GM19025 (cell line): Measurements from ENCODE around the gene C1orf50.
A peak's percentile ranks its signal among the peaks of the same experiment; 100 is the strongest.
"Not testable (repeated sequence)": the region's sequence is repeated elsewhere in the genome, so short reads cannot be mapped to it uniquely, and the experiment has no call there.

Experiments used
- ATAC-seq: cut with Tn5 transposase; IDR thresholded peaks from one replicate; pipeline ENCODE4 v1.9.1; 2021; ENCODE audit warnings: mild to moderate bottlenecking, low read depth, moderate library complexity; ENCODE audit not compliant: unreplicated experiment

Gene C1orf50

DNA sequence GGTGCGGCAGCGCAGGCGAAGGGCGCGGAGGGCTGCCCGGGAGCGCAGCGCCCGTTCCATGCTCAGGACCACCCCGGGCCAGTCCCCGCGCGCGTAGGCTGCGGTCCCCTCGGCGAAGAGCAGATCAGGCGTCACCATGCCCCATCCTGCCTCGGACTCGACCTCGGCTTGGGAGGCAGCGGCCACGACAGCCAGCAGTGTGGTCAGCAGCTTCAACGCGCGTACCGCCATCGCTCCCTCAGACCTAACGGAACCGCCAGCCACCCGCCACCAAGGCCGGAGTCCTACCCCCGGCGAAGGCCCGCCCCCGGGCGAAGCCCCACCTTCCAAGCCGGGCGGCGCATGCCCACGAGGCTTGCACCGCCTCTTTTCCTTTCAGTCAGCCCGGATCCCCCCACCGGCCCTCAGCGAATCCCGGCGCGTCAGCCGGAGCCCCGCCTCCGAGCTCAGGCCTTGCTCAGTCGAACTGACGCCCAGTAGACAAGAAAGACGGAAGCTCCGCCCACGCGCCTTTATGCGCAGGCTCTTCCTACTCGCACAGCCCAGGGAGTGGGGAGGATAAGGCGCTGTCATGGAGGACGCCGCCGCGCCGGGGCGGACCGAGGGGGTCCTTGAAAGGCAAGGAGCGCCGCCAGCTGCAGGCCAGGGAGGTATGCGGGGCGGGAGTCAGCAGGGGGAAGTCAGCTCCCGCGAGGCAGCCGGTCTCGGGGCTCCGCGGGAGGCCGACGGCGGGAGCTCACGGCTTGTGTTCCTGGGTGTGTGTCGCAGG, at the start of gene C1orf50, which contains the start of gene P3H1:
Gene C1orf50, plus strand, starts transcription at position 509 of the 769 bp plus-strand sequence. Its CDS starts 63 bp downstream, at position 572.
Gene P3H1, minus strand, starts transcription at position 288 of the 769 bp plus-strand sequence. Its CDS starts 57 bp downstream, at position 231.
- peak; percentile 91 for ATAC-seq

DNA sequence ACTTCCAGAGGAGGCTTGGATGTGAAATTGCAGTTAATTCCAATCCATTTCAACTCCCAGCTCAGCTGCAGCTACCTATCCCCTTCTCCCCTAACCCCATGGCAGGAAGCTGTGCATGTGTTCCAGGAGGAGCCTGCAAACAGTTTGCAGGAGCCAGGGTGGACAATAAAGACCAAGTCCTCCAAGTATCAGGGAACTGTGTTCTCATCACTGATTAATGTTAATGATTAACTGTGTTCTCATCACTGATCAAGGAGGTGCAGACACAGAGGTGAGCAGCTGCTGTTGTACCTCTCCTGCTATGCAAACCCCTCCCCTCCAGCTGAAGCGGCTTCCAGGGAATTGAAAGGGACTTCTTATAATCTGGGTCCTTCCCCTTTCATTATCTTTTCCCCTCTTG, 46.2 kb upstream of the C1orf50 start:
- ATAC-seq, result no peak

DNA sequence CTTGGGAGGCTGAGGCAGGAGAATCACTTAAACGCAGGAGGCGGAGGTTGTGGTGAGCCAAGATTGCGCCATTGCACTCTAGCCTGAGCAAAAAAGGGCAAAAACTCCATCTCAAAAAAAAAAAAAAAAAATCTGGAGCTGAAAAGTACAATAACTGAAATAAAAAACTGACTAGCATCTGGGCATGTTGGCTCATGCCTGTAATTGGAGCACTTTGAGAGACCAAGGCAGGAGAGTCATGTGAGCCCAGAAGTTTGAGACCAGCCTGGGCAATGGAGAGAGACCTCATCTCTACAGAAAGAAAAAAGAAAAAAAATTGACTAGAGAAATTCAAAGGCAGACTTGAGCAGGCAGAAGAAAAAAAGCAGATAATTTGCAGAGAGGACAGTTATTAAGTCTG, 45.1 kb upstream of the C1orf50 start:
- no peak for ATAC-seq

DNA sequence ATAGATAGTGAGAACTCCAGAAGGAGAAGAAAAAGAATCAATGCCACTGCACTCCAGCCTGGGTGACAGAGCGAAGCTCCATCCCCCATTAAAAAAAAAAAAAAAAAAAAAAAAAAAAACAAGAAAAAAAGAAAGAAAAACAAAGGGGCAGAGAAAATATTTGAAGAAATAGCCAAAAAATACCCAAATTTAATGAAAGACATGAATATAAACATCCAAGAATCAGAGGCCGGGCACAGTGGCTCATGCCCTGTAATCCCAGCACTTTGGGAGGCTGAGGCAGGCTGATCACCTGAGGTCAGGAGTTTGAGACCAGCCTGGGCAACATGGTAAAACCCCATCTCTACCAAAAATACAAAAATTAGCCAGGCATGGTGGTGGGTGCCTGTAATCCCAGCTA, 44.6 kb upstream of the C1orf50 start:
- not testable (repeated sequence) for ATAC-seq

DNA sequence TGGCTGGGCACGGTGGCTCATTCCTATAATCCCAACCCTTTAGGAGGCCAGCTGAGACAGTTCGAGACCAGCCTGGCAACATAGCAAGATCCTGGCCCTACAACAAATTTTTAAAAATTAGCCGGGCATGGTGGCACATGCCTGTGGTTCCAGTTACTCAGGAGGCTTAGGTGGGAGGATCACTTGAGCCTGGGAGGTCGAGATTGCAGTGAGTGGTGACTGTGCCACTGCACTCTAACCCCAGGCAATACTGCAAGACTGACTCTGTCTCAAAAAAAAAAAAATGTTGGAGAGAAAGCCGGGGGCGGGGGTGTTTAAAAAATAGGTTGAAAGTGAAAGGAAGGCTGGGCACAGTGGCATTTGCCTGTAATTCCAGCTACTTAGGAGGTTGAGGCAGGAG, 43.5 kb upstream of the C1orf50 start:
- no peak for ATAC-seq

DNA sequence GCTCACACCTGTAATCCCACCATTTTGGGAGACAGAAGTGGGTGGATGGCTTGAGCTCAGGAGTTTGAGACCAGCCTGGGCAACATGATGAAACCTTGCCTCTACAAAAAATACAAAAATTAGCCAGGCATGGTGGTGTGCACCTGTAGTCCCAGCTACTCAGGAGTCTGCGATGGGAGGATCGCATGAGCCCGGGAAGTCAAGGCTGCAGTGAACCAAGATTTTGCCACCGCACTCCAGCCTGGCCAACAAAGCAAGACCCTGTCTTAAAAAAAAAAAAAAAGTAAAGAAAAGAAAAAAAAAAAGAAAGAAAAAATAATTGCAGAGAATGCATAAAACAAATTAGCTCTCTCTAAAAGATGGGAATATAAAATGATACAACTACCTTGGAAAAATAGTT, 41.2 kb upstream of the C1orf50 start:
- ATAC-seq, result not testable (repeated sequence)

DNA sequence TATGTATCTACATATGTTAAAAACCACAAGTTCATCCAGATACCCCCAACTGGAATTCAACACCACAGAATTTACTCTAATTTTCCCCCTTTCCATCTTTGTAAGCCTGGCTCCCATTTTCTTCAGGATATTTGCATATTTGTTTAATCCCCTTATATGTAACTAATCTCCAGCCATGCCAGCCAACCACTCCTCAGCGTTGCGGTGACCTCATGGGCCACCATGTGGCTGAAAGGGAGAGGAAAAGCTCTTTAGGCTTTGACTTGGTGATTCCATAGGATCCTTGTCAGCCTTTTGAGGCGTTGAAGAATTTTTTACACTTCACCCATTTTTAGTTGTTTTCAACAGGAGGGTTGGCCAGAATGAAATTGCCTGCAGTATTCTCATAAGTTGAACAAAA, 37.0 kb upstream of the C1orf50 start:
- ATAC-seq, result no peak

DNA sequence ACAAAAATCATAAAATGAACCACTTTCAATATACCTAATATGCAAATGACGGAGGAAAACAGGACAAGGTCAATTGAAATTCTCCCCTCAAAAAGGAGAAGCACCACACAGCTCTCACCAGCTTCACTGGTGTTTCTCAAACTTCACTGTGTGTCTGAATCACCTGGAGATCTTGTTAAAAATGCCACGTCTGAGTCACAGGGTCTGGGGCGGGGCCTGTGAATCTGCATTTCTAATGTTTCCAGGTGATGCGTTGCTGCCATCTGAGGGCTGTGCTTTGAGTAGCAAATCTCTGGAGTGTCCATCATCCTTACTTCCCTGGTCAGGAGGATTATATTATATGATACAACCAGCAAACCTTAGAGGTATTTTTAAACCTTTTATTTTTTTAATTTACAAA, 36.1 kb upstream of the C1orf50 start:
- no peak for ATAC-seq

DNA sequence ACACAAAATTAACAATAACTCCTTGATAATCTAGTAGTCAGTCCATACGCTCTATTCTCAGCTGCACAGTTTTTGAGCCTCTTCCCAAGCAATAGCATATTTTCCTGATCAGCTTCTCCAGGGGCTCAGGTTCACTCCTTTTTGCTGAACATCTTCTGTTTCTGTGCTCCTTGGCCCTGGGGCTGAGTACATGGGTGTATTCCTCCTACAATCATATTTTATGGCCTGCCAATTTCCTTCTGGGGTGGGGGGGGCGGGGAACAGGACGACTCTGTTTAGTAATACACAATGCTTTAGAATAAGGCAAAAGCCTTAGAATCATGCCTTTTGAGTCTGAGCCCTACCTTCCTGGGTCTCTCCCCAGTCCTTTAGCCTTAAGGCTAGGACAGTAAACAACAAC, 35.5 kb upstream of the C1orf50 start:
- ATAC-seq, result no peak

DNA sequence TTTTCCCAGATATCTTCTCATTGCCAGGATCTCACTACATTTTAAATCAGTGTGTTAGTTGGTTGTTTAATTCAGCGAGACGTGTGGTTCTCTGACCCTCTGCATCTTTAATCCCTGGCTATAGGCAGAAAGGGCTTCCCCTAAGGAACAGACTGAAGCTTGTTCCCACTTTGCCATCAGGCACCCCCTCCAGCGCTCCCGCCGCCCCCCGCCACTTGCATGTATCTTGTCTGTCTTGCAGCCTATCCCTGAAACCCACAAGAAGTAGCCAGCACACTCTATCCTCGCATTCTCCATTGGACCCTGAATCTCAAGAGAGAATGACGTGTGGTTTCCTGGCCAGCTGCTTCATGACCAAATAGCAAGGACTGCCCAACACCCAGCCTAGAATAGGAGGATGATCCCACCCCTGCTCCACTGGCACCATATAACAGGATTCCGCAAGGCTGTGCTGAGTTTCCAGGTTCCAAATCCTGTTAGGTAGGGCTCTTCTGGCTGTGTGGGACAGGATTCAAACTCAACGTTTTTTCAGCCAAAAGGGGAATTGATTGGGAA, 34.8 kb upstream of the C1orf50 start:
- no peak for ATAC-seq

DNA sequence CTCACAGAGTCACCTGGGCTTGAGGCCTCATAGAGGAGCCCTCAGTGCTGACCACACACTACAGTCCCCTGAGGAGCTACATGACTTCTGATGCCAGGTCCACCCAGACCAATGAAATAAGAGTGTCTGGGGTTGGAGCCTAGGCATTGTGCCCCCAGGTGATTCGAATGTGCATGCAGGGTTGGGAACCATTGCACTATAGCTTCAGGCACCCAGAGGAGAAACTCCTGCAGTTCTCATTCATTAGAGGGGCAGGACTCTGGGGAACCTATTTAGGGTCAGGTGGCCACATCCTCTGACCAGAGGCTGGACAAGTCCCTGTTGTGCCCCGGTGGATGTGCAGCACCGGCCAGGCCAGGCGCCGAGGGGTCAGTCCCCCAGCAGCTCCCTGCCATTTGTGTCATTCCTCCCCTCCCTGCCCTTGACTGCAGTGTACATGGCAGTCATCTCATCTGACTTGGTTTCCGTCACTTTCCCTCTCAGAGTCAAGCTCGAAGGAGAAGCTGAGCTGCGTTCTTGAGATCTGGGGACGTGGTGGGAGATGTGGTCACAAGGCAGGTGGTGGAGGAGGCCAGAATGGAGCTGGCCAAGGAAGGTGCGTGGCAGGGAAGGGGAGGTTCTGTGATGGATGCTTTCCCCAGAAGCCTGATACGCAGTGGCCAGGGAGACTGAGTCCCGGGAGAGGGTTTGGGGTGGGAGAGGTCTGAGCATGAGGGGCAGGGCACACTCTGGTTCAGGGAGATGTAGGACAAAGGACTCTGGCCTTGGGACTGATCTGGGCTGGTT, 33.4 kb upstream of the C1orf50 start:
- ATAC-seq, result no peak

DNA sequence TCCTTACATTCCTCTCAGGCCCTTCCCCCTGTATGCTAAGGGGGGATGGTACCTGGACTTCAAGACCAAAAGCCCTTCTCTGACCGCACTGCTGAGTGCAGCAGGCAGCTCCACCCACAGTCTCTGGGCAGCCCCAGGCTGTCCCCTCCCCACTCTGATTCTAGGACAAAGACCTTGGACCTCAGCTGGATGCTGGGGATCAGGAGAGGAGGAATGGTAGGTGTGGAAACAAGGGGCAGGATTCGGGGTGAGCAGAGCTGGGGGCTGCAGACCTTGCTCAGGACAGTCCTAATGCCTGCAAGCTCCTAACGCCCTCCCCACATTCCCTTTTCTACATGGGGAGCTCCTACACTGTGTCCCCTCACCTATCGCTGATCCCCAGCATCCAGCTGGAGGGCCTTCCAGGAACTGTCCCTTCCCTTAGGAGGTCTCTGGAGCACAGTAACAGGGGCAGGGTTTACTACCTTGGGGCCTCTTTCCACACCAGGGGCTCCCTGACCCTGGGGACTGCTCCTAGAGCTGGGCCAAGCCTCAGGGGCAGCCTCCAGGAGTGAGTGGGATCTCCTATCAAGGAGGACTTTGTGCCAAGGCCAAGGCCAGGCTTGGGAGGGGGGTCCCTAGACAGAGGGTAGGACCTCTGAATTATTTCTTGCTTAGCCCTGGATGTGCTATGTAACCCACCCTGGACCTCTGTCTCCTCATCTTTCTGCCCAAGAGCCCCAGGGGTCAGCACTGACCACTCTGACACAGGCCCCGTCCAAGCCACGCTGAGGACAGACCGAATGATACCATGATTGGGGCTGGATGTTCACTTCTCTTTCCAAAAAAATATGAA, 32.6 kb upstream of the C1orf50 start:
- no peak for ATAC-seq

DNA sequence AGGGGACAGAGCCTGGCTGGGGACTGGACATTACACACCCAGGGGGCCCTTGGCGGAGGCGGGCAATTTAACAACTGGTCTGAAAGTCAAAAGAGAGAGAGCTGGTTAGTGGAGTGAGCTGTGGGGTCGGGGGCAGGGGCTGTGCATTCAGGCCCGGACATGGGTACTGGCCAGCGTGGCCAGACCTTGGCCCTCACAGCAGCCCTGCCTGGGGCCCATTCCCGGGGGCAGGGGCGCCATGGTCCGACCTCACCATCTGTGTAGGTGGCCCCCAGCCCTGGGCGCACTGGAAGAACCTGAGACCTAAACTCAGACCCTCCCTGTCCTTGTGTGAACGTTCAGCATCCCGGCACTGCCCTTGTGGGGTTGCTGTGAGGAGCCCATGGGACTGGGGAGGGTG, 32.0 kb upstream of the C1orf50 start:
- no peak for ATAC-seq

DNA sequence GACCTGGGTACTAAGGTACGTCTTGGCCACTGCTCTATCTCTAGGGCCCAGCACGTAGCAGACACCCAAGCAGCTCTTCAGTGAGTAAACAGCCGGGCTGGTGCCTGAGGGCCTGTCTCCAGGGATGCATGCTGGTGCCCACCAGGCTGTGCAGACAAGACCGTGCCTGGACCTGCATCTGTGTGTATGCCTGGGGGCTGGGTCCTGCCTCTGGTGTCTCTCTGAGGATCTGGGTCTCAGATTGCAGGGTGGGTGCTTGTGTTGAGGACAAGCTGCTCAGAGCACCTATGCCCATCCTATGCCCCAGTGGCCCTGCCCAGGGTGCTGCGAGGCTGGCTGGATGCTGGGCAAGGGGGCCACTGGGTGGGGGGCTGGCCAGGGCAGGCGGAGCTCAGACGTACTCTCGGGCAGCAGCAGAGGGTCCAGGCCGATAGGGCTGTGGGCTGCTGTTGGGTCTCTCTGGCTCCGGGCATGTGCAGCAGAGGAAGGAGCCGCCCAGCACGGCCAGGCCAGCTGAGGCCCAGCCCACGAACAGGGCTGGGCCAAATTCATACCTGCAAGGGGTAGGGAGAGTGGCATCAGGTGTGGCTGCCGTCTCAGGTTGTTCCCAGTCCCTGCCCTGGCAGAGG, 31.5 kb upstream of the C1orf50 start:
- ATAC-seq, result no peak

DNA sequence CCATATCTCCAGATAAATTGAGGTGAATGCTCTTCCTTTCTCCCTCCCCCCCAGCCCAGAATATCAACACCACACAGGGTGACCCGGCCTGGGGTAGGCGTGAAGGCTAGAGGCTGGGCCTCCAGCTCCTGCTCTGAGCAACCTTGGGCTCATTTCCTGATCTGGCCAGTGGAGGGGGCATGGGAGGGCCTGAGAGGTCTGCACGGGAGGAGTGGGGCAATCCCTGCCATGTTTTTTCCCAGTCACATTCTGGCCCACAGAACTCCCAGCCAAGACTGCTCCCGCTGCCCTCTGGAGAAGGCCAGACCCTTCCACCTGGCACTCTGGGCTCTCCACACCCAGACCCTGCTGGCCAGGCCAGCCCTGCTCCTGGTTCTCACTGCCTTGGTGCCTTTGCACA, 30.9 kb upstream of the C1orf50 start:
- ATAC-seq, result no peak

DNA sequence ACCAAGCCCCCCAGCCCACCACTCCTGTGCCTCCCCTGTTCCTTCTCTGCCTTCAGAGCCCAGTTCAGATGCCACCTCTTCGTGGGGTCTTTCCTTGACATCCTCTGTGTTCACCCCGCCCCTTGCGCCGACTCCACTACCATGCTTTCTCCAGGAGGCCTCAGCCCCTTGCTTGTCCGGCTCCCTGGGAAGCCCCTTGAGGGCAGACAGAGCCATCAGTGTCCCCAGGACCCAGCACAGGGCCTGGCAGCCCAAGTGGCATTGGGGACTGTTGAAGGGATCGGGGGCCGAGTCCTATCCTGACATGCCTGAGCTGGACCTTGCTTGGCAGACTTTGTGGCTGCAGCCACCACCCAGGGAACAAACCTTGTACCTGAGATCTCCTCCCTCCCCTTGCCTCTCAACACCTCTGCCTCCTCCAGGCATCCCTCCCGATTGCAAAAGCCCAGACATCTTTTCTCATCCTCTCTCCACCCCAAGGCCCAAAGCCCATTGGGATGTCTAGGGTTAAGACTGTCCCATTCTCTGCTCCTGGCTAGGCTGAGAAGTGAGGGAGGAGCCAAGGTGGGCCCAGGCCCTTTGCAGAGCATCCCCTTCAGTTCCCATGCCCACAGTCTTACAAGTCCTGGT, 30.4 kb upstream of the C1orf50 start:
- ATAC-seq, result no peak

DNA sequence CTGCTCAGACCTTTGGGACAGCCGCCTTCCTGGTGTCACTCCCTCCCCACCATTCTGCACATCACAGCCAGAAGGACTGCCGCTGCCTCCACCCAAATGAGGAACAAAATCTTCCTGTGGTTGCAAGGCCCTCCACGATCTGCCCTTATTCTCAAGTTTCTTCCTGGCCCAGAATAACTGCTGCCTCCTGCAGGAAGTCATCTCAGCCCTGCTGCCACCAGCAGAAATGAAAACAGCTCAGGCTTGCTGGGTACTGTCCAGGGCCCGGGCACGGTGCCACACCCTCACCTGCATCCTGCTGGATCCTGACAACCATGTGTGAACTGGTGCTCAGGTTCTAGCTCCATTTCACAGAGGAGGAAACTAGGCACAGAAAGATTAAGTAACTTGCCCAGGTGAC, 29.8 kb upstream of the C1orf50 start:
- no peak for ATAC-seq

DNA sequence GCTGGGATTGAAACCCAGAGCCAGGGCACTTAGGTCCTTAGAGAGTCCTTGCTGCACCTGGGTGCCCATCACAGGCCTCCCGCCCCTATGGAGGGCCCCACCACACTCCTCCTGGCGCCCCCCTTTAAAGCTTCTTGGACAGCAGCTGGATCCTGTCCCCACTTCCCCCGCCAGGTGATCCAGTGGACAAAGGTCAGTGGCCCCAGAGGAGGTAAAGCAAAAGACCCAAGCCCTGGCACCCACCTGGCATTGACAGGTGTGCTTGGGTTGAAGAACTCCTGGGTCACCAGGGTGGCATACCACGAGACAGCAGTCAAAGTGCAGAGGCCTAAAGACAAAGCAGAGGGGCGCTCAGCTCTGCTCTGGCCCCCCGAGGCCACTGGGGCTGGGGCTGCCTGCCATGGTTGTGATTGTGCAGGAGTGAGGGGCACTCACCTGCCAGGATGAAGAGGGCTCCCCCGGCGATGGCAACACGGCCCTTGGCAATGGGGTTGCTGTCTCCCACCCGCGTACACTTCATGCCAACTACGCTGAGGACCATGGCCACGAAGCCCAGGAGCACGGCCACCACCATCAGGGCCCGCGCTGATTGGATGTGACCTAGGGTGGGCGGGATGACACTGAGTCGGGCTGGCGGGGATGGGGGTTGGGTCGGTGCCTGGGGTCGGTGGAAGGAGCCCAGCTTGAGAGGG, 28.9 kb upstream of the C1orf50 start:
- ATAC-seq, result no peak

DNA sequence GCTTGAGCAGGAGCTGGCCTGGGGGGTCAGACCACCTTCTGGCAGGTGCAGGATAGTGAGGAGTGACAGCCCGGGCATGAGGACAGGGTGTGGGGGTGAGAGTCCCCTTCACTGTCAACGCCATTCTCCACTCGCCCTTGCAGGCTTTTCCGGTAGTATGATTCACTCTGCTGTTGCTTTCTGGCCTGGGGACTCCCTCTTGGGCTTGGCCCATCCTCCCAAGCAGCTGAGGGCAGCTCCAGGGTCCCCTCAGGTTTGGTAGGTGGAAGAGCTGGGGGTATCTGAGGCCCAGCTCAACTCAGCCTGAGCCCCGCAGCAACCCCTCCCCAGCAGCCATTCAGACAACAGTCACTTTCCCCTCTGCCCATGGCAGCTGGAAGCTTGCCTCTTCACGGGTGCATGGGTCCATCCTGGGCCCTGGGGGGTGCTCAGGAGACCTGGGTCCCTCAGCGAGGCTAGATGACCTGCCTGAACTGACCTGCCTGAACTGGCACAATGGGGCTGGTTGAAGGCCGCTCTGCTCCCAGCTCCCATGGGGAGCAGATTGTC, 28.3 kb upstream of the C1orf50 start:
- ATAC-seq, result no peak
